ENCODE results near the gene HEATR9.

The HEATR9 gene

DNA sequence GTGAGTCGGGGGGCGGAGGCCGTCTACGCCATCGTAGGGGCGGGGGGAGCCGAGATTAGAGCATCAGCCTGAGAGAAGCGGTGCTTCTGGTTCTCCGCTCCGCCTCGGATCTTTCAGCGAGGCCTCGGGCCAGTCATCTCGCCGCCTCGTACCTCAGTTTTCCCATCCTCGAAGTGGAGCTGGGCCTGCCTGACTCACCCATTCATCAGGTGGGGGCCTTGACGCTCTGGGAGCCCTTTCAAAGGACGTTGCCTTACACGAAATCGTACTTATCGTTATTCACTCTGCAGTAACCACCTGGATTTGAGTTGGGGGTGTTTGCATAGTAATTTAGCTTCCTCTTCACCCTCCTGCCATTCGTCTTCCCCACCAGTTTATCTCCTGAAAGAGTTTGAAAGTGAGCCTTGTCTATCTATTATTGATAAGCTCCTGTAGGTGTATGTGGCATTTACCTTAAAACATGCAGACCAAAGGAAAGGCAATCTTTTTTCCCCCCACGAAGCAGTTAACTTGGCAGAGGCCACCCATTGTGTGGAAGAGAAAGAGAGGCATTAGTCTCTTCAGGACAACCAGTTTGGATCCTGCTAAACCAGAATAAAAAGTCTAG, 58.7 kb downstream of the HEATR9 start:
- DNase-seq (ENCODE audit: low spot score) = no peak

DNA sequence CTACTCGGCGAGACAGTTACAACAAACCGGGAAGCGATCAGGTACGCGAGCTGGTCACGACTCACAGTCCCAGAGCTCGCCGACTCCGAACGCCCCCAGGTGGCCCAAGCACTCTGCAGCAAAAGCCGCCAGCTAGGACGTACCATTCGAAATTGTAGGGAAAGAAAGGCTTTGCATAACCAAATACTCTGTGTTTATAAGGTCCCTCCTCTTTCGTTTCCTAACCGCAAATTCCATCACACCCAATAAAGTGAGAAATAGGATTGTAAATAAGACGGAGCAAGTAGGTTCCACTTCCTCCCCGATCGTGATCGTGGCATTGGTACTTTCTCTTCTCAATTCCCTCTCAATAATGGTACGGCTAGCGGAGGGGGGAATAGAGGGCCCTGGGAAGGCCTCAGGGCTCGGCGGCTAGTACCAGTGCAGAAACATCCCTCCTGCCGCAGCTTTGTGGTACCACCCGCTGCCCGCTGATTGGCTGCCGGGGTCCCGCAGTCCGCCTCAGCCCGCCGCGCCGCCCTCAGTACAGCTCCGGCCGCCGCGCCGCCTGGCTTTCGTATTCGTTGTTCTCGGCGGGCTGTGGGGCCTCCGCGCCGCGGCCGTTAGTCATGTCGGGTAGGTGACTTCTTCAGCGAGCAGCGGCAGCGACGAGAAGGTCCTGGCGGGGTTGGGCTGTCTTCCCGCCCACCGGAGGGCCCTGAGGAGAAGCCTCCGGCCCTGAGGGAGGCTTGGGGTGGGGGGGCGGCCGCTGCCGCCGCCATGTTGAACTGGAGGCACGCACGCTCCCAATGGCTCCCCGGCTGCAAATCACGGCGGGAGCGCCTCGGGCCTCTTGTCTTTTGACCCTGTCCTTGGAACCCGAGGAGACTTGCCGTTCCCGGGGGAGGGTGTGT, 59.5 kb downstream of the HEATR9 start, which contains the start of gene TAF15:
TSS of gene TAF15 (plus strand) at position 523 of the 893 bp plus-strand sequence. CDS start at position 609, 86 bp downstream.
- DNase-seq (ENCODE audit: low spot score) = peak; percentile 96

DNA sequence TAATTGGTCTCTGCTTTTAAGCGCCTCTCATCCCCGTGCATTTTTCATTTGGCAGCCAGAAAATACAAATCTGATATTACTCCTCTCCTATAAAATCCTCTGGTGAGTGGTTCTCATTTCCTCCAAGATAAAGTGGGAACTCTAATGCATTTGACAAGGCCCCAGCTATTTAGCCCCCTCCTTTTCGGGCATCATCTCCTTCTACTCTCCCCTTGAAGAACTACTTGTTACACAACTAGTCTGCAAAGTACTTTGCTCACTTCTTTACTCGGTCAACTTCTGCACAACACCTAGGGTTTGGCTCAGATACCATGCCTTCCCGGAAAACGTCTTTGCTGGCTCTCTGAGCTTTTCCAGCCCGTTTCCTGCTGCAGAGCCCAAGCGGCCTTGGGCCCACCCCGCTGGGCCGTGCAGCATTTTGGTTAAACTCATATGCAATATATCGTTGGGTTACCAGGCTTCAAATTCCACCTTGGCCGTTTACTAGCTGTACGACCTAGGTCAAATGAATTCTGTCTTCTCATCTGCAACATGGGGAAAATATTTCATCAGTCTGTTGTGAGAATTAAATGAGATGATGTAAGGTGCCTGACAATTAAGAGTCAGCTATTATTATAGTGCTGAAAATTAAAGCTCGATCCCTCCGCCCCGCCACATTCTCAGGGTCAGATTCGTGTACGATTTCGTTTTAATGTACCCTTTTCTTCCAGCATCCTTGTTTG, 60.3 kb downstream of the HEATR9 start:
- no peak for DNase-seq (ENCODE audit: low spot score)

DNA sequence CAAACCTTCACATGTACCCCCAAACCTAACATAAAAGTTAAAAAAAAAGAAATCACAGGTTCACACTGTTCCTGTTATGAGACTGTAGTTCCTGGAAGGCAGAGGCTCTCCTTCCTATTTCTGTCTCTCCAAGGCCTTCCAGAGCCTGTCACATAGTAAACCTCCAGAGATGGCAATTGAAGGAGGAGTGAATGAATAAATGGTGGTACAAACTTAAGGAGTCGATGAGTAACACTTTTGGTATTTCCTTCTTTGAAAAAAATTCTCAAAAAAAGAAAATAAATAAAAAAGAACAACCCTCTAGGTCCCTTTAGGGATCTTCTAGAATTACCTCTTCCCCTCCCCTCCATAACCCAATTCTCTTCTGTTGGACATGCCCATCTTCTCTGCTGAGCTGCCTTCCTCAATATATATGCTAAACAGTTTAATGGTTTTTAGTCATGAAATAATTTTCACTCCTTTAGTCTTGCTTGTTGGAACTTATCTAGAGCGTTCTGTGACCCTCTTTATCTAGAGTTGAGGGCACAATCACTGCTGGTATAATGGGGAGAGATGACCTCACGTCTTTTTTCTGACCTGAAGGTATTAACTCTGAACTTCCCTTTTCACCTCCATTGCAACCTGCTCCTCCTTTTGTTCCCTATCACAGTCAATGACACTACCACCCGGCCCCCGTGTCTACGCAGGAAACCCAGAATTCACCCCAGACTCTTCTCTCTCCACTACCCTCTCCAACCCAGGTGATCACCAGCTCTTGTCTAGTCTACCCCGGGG, 61.1 kb downstream of the HEATR9 start:
- DNase-seq (ENCODE audit: low spot score) = no peak

Measured in iPS-NIHi11 (cell line).